ENCODE results near the gene PRPF8.

DNA sequence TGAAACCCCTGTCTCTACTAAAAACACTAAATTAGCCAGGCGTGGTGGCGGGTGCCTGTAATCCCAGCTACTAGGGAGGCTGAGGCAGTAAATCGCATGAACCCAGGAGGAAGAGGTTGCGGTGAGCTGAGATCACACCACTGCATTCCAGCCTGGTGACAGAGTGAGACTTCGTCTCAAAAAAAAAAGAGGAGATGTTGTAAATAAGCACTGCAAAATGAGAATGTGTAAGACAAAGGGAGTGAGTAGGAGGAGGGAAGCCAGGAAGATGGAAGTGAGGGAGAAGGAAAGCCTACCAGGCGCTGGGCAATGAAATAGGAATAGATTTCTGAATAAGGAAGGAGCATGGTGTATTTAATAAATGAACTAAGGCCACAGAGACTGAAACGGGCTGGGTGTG lies 8.7 kb upstream of the PRPF8 start:
- TF ChIP-seq CTCF (IDR thresholded peaks at IDR 0.05) (no peak), POLR2A (IDR thresholded peaks at IDR 0.05) (no peak), POLR2AphosphoS5 (IDR thresholded peaks at IDR 0.05) (no peak), EP300 (IDR thresholded peaks at IDR 0.05) (no peak)

All from gastroesophageal sphincter (tissue), 3 donors.